KBM-7 (cell line): Measurements from ENCODE around the gene GAS2L3.
"Not testable (repeated sequence)": the region's sequence is repeated elsewhere in the genome, so short reads cannot be mapped to it uniquely, and the experiment has no call there.

Experiments
- DNase-seq: peaks from one replicate; pipeline ENCODE4 v3.0.0-alpha.2; 2015
- in situ Hi-C: fragments of 300-500 bp; cut with MboI; formaldehyde crosslinking; loops from 2 replicates; pipeline ENCODE4 v1.14.3; 2020; ENCODE audit warnings: low sequenced_read_pairs, low pct_unique_long_range_greater_than_20kb, mixed read lengths

GAS2L3 gene

DNA sequence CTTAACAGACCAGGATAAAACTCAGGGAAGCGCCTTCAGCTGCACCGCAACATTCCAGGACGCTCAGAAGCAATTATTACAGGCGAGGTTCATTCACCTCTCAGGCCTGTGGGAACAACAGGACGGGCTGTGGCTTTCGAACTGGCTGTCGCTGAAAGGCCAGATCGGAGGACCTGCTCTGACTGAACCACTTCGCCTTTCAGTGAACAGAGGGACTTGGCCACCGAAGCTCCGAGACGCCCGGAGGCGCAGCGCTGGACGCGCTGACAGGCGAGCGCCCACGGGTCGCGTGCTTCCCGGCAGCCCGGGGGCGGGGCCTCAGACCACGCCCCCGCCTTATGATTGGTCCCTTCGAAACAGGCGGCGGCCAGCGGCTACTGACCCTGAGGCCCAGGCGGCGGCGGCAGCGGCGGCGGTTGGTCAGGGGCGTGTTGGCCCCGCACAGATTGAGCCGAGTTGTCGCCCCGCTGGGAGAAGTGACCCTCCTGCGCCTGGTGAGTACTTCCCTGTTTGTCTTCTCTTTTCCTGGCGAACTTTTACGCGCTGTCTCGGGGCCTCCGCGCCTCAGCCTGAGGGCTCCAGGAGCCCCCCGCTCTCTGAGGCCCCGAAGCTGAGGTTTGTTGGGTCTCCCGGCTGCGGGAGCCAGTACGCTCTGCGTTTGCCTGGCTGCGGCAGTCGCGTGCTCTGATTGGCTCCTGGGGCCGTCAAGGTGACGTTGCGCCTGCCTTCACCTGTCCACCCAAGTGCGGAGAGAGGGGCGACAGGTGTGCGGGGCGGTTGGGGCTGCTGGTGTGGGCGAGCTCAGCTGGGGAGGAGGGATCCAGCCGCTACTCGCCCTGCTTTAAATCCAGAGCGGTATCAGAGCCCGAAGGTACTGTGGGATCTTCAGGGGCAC is at the start of gene GAS2L3:
Gene GAS2L3, plus strand, starts transcription at position 393 of the 895 bp plus-strand sequence. CDS start 21,221 bp downstream, outside the sequence.
- in situ Hi-C loops, result no loop called here
- DNase-seq, result peak; percentile 90

DNA sequence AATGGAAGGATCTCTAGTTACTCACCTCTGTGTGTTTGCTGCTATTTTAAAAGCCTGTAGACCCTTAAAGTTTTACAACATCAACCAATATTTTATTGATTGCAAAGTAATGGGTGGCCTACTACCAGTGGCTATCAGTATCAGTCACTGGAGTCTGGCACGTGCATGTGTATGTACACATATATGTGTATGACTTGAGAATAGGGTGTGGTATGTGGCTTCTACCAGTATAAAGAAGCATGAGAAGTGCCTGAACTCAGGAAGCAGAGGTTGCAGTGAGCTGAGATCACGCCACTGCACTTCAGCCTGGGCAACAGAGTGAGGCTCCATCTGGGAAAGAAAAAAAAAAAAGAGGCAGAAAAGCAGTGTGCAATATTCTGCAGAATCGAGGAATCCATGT is 45.5 kb upstream of the GAS2L3 start:
- in situ Hi-C loops, result no loop called here
- no peak for DNase-seq

DNA sequence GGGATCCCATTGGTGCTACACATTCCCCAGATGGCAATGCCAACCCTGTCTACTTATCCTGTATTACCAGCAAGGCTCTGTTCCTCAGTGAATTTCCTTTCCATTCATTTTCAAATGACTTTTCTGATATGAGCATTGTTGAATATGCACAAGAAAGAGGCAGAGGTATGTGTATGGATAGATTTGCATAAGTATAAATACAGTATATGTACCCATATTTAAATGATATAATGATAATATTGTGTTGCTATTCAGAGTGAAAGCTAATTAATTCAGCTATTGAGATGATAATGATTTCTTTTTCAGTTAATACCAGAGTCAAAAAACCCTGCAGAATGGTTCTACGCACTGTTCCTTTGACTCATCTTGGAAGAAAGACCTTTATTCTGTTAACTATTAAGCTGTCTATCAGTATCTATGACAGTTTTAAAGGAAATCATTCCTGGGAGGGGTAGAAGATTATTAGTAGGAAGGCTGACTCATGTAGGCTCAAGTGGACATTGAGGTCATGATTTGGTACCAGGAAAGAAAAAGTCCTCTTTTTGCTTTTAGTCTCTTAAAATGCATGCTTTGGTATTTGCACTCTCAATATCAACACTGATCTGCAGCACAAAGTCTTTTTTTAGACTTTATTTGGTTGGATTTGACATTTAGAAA is 44.9 kb upstream of the GAS2L3 start:
- no peak for DNase-seq
- in situ Hi-C loops, result no loop called here

DNA sequence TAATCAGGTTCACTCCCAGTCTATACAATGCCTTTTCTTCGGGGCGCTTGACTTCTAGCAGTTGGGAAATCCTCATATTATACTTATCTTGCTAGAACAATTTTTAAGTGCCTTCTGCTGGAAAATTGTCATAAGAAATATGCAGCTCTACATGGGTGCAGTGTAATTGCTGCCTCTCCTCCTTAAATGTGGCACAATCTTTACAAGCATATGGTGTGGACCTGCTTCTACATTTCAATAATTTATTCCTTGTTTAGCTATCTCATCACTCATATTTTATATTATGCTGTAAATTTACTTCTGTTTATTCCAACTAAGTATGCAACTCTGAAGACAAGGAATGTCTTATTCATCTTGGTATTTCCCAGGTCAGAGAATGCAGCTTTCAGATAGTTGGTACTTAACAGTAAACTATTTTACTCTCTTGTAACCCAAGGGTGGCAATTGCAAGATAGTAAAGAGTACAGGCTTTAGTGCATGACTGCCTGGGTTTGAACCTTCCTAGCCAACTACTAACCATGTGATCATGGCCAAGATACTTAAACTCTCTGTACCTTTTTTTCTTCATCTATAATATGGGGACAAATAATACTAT is 43.6 kb upstream of the GAS2L3 start:
- no peak for DNase-seq
- in situ Hi-C loops, result no loop called here

DNA sequence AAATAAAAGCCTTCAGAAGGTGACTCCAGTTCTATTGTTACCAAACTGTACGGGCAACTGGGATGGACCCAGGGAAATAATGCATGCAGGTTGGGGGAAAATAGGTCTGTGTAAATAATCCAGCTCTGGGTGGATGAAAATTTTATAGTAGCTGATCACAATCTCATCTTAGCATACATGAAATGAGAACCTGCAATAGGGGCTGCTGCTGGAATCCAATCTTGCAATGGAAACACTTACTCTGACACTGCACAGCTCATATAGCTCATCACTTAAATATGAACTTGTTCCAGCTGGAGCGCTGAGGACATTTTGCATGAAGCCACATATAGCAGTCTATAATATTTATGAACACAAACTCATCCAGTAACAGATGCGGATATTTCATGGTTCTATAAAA is 40.1 kb upstream of the GAS2L3 start:
- DNase-seq, result no peak
- in situ Hi-C loops, result no loop called here

DNA sequence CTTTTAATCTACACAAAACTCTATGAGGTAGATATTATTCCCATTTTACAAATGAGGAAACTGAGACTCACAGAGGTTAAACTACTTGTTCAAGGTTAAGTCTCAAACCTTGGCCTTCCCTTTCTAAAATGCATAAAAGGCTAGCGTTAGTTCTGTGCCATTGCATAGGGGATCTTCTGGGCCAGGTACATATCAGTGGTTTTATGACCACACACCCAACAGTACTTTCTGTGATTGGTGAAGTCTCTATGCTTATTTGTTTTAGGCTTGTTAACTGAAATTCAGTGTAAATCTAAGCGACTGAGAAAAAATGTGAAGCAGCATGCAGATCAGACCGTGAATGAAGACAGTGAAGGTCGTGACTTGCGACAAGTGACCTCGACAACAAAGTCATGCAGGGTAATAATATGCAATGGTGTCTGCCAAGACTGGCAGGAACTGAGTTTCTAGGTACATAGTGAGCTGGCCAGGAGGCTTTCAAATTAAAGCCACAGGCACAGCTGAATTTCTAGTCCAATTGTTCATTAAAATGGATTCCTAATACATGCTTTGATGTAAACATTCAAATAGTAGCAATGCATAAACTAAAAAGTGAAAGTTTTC is 38.8 kb upstream of the GAS2L3 start:
- DNase-seq, result no peak
- in situ Hi-C loops, result no loop called here

DNA sequence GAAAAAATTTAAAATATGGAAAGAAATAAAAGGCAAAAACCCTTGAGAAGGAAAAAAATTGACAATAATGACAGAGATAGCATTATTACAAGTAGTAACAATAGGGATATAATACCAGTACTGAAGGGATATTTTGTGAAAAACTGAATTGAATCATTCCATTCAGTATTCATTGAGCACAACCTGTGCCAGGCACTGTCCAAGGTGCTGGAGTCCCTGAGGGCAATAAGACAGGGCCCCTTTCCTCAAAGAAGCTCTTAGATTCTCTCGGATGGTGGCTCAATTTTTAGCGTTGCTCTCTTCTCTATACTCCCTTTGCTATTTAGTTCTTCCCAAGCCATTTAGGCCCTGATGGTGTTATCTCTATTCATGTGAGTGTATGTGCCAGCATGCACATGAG is 34.3 kb upstream of the GAS2L3 start:
- in situ Hi-C loops, result no loop called here

DNA sequence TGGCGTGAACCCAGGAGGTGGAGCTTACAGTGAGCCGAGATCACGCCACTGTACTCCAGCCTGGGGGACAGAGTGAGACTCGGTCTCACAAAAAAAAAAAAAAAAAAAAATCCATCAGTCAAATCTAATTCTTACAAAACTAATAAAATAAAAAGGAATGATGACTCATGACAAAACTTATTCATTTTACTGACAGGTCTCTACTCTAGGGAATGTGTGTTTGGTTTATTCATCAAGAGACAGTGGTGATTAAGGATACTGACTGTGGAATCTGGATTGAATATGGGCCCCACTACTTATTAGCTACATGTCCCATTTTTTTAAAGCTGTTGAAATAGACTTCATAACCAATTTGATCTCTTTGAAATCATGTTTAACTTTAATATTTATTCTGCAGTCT is 29.3 kb upstream of the GAS2L3 start:
- DNase-seq, result no peak
- in situ Hi-C loops, result no loop called here

More for the DNA sequence above, 34.3 kb upstream of the GAS2L3 start:
- DNase-seq, result peak; percentile 19

DNA sequence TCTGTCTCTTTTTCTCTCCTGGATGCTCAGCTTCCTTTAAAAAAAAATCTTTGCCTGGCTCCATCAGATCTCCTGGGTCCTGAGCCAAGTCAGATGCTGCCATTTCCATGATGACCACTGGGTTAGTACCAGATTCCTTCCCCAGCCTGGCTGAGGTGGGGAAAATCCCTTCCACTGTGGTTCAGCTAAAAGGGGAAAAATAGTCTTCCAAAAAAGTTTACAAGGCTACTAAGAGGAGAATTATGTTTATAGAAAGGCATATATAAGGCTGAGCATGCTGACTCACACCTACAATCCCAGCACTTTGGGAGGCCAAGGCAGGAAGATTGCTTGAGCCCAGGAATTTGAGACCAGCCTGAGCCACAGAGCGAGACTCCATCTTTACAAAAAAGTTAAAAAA is 28.4 kb upstream of the GAS2L3 start:
- in situ Hi-C loops, result no loop called here
- no peak for DNase-seq

DNA sequence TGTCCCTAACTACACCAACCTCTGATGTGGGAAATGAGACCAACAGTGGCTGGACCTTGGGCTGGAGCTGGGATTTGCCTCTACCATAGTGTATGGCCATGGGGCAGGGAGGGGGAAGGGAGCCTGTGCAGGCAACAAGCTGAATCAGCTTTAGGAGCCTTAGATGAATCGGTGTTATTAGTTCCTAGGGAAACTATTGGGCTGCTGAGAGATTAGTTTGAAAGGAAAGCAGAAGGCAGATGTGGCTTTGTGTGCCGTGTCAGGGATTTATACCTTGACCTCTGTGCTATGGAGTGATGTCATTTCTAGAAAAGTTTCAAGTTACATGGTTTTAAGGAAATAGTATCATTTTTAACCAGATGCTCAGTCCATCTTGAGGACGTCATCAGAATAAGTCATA is 19.5 kb upstream of the GAS2L3 start:
- in situ Hi-C loops, result no loop called here
- no peak for DNase-seq

DNA sequence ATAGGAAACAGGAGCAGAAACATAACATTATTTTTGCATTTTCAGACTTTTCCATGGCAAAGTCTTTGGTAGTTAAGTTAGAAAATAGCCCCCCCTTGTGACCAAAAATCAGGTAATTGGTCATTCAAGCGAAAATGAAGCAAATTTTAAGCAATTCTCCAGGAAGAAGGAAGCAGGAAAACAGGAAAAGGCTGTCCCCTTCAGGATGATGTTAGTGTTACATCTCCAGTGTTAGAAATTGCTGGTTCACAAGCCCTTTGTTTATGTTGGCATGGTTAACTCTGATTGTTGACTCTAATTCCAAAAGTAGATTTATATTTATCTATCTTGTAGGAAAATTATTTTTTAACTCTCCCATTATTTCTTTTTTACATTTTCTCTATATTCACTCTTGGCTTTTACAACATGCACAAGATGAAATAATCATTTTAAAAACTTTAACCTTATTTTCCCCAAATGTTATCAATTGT is 18.8 kb upstream of the GAS2L3 start:
- in situ Hi-C loops, result no loop called here
- DNase-seq, result peak; percentile 89

DNA sequence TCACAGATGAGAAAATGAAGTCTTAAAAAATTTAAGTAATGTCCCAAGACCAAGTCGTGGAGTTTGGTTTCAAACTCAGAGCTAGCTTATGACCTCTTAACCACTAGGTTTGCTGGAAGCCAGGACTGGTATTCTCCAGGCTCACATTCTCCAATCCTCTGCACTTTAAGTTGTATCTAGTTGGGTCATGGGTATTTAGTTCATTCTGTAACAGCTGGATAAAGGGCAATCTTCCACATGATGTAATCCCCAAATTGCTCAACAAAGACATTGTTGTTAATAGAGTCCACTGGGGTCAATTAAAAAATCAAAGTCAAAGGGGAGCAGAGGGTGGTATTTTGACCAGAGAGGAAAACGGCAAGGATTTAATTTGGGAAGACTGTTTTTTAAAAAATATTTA is 17.8 kb upstream of the GAS2L3 start:
- in situ Hi-C loops, result no loop called here
- no peak for DNase-seq

DNA sequence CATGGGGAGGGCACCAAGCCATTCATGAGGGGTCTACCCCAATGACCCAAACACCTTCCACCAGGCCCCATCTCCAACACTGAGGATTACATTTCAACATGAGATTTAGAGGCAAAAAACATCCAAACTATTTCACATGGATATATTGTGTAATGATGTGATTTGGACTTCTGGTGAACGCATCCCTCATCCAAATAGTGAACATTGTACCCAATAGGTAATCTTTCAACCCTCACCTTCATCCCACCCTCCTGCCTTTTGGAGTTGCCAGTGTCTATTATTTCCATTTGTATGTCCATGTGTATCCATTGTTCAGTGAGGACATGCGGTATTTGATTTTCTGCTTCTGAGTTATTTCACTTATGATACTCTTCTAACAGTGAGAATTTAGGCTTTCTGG is 16.1 kb upstream of the GAS2L3 start:
- DNase-seq, result no peak
- in situ Hi-C loops, result no loop called here

DNA sequence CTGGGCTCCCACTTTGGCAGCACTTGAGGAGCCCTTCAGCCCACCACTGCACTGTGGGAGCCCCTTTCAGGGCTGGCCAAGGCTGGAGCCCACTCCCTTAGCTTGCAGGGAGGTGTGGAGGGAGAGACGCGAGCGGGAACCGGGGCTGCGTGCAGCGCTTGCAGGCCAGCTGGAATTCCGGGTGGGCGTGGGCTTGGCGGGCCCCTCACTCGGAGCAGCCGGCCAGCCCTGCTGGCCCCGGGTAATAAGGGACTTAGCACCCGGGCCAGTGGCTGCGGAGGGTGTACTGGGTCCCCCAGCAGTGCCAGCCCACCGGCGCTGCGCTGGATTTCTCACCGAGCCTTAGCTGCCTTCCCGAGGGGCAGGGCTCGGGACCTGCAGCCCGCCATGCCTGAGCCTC is 14.2 kb upstream of the GAS2L3 start:
- in situ Hi-C loops, DNase-seq: not testable (repeated sequence)

DNA sequence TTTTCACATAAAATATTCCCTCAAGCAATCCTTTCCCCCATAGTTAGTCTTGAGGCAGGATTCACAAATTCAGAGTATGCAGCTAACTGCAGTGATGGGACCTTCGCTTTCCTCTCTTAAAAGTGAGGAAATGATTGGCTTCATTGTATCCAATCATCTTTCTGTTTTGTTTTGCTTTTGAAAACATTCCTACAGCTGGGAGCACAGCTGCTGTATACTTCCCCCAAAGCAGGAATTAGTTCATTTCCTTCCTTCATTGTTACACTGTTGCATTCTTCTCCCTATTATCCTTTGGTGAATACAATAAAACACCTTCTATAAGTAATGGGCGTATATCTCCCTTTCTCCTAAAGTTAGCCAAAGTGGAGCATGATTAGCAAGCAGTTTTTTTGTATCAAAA is 9.4 kb upstream of the GAS2L3 start:
- no peak for DNase-seq
- in situ Hi-C loops, result no loop called here

DNA sequence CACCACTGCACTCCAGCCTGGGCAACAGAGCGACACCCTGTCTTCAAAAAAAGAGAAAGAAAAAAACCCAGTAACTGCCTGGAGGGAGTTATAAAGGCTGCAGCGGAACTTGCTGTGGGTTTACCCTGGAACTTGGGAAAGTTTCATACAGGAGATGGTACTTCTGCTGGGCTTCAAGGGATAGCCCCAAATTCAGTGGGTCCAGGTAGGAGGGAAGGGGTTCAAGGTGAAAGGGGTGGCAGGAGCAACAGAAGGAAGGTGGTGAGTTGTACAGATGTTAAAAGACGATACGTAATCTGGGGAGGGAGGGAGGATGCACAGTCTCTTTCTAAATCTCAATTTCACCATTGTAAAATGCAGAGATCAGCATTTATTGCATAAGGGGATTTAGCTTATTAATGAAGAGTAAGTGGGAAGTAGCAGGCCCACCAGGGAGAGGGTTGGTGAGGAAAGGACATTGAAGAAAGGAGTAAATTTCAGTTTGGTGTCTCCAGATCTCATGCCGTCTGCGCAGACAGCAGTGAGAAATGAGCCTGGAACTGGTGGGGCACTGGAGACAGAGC is 8.5 kb upstream of the GAS2L3 start:
- in situ Hi-C loops, result no loop called here
- no peak for DNase-seq

DNA sequence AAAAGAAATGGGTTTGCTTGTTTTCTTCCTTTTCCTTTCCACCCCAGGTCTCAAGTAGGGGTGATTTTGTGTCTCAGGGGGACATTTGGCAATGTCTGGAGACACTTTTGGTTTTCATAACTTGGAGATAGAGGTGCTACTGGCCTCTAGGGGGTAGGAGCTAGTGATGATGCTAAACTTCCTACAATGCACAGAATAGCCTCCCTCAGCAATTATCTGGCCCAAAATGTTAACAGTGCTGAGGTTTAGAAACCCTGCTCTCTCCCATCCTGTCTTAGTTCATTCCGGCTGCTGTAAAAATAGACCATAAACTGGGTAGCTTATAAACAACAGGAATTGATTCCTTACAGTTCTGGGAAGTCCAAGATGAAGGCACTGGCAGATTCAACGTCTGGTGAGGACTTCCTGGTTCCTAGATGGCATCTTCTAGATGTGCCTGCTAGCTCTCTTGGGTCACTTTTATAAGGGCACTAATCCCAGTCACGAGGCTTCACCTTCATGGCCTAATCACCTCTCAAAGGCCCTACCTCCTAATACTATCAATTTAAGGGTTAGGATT is 7.4 kb upstream of the GAS2L3 start:
- in situ Hi-C loops, result no loop called here
- DNase-seq, result no peak

DNA sequence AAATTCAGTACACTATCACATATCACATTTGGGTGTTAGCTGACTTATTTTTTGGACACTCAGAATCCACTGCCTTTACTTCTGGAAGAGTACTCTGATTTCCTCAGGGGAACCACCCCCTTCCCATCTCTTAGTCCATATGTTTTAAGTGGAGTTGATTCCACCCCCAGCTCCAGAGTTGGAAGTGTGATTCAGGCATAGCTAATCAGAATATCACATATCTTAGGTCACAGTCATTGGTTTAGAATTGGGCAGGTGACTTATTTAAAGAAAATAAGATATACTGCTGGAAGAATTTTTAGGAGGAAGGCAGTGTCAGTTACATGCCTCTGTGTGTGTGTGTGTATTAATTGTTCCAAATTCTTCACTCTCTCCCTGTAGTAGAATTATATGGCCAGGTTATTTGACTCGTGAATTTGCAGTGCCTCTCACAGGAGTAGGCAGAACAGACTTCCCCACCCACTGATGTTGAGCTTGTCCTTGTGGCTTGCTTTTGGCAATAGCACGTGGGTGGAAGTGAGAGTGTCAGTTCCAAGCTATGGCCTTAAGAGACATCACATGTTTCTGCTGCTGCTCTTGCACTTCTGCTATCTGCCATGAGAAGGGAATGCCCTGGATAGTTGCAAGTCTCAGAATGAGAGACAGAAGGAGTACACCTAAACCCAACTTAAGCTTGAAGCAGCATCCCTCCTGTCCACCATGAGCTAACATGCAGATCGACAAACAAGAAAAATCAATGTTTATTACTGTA is 6.4 kb upstream of the GAS2L3 start:
- DNase-seq, result peak; percentile 36
- in situ Hi-C loops, result no loop called here
